WTC11 (cell line): ENCODE data around the gene ACOD1. TPM values are rescaled to one million over a fixed set of nuclear protein-coding genes. Genes with fewer than 3 reads are reported as not detected.

Source experiments
- ATAC-seq: fragments of 200-7000 bp; cut with Tn5 transposase; 2 replicates; pipeline ENCODE4 v1.10.0; 2021; ENCODE audit warnings: mild to moderate bottlenecking, moderate library complexity
- CTCF ChIA-PET: fragments of 300-600 bp; sonication (Branson Sonifier 250); formaldehyde crosslinking; loops from one replicate; lab custom pipeline; 2021; ENCODE audit warnings: antibody characterized with exemption; lab: Charles Lee
- POLR2A ChIA-PET: fragments of 350-600 bp; sonication (Branson Sonifier 250); formaldehyde crosslinking; loops from one replicate; lab custom pipeline; 2021; ENCODE audit warnings: antibody characterized with exemption; lab: Charles Lee
- DNase-seq: peaks from one replicate; pipeline ENCODE4 v3.0.0; 2021; ENCODE audit warnings: low spot score
- H3K27ac Mint-ChIP-seq: 2 replicates; pipeline ENCODE4 v1.8.0; 2021; ENCODE audit warnings: mixed read lengths
- H3K27me3 Mint-ChIP-seq: 2 replicates; pipeline ENCODE4 v1.8.0; 2021; ENCODE audit warnings: low read depth, mild to moderate bottlenecking, moderate library complexity, mixed read lengths
- H3K36me3 Mint-ChIP-seq: 2 replicates; pipeline ENCODE4 v1.8.0; 2021; ENCODE audit warnings: mixed read lengths
- H3K4me1 Mint-ChIP-seq: 2 replicates; pipeline ENCODE4 v1.8.0; 2022; ENCODE audit warnings: mixed read lengths
- H3K4me3 Mint-ChIP-seq: 2 replicates; pipeline ENCODE4 v1.8.0; 2021; ENCODE audit warnings: mild to moderate bottlenecking, moderate library complexity, mixed read lengths
- H3K9me3 Mint-ChIP-seq: 2 replicates; pipeline ENCODE4 v1.8.0; 2021; ENCODE audit warnings: mixed read lengths
- AR ChIP-seq: fragments of 250-450 bp; sonication (Bioruptor Pico); IDR thresholded peaks from 2 replicates; pipeline ENCODE4 v1.9.0; 2021; ENCODE audit warnings: mild to moderate bottlenecking
- CBFB ChIP-seq: sonication (generic); formaldehyde crosslinking; IDR thresholded peaks from 2 replicates; pipeline ENCODE4 v1.8.1; 2022; ENCODE audit warnings: mild to moderate bottlenecking, low read depth, missing genetic modification reagents
- E2F1 ChIP-seq: sonication (generic); formaldehyde crosslinking; IDR thresholded peaks from 2 replicates; pipeline ENCODE4 v1.8.0; 2022; ENCODE audit warnings: mild to moderate bottlenecking, missing genetic modification reagents
- ERG ChIP-seq: fragments of 250-450 bp; sonication (Bioruptor Pico); IDR thresholded peaks from 2 replicates; pipeline ENCODE4 v1.8.0; 2021; ENCODE audit warnings: mild to moderate bottlenecking
- ESRRA ChIP-seq: sonication (generic); formaldehyde crosslinking; IDR thresholded peaks from 2 replicates; pipeline ENCODE4 v1.8.1; 2022; ENCODE audit warnings: mild to moderate bottlenecking, missing genetic modification reagents, borderline replicate concordance
- FOXK1 ChIP-seq: sonication (generic); formaldehyde crosslinking; IDR thresholded peaks from 2 replicates; pipeline ENCODE4 v1.8.0; 2022; ENCODE audit warnings: mild to moderate bottlenecking, moderate library complexity, missing genetic modification reagents
- HMGA2 ChIP-seq: fragments of 250-450 bp; sonication (Bioruptor Pico); IDR thresholded peaks from 2 replicates; pipeline ENCODE4 v1.4.0; 2021; ENCODE audit warnings: mild to moderate bottlenecking, moderate library complexity
- NFATC4 ChIP-seq: fragments of 250-450 bp; sonication (Bioruptor Pico); IDR thresholded peaks from 2 replicates; pipeline ENCODE4 v1.9.0; 2021; ENCODE audit warnings: mild to moderate bottlenecking
- NFE2L1 ChIP-seq: sonication (generic); formaldehyde crosslinking; IDR thresholded peaks from 2 replicates; pipeline ENCODE4 v1.8.1; 2023; ENCODE audit warnings: missing genetic modification reagents
- SOX15 ChIP-seq: fragments of 250-450 bp; sonication (Bioruptor Pico); IDR thresholded peaks from 2 replicates; pipeline ENCODE4 v1.9.0; 2021; ENCODE audit warnings: mild to moderate bottlenecking
- TCF7 ChIP-seq: sonication (generic); formaldehyde crosslinking; IDR thresholded peaks from 2 replicates; pipeline ENCODE4 v1.8.0; 2022; ENCODE audit warnings: mild to moderate bottlenecking, low read depth, missing genetic modification reagents, moderate library complexity
- TEAD1 ChIP-seq: sonication (generic); formaldehyde crosslinking; IDR thresholded peaks from 2 replicates; pipeline ENCODE4 v1.8.0; 2022; ENCODE audit warnings: mild to moderate bottlenecking, missing genetic modification reagents
- ZBTB21 ChIP-seq: sonication (generic); formaldehyde crosslinking; IDR thresholded peaks from 2 replicates; pipeline ENCODE4 v1.8.1; 2023; ENCODE audit warnings: mild to moderate bottlenecking, missing genetic modification reagents, borderline replicate concordance
- ZNF138 ChIP-seq: sonication (generic); formaldehyde crosslinking; conservative IDR thresholded peaks from 2 replicates; pipeline ENCODE4 v1.8.1; 2022; ENCODE audit warnings: mild to moderate bottlenecking, moderate library complexity, missing genetic modification reagents
- ZNF232 ChIP-seq: sonication (generic); formaldehyde crosslinking; IDR thresholded peaks from 2 replicates; pipeline ENCODE4 v1.8.0; 2022; ENCODE audit warnings: mild to moderate bottlenecking, missing genetic modification reagents
- ZNF263 ChIP-seq: sonication (generic); formaldehyde crosslinking; IDR thresholded peaks from 2 replicates; pipeline ENCODE4 v1.8.1; 2022; ENCODE audit warnings: low read depth, mild to moderate bottlenecking, moderate library complexity, missing genetic modification reagents
- ZNF396 ChIP-seq: fragments of 250-450 bp; sonication (Bioruptor Pico); IDR thresholded peaks from 2 replicates; pipeline ENCODE4 v1.8.0; 2021; ENCODE audit warnings: mild to moderate bottlenecking, moderate library complexity, borderline replicate concordance
- total RNA-seq: library from RNA; stranded (reverse); gene quantifications from 3 replicates; pipeline ENCODE4 v1.2.3, GENCODE V29; 2021
- TF ChIP-seq, protein P1 (sequence below): sonication (generic); formaldehyde crosslinking; IDR thresholded peaks from 2 replicates; pipeline ENCODE4 v1.8.1; 2022; ENCODE audit warnings: low read depth, missing genetic modification reagents, borderline replicate concordance
- TF ChIP-seq, protein P2 (sequence below): sonication (generic); formaldehyde crosslinking; IDR thresholded peaks from 2 replicates; pipeline ENCODE4 v1.8.1; 2022; ENCODE audit warnings: missing genetic modification reagents, borderline replicate concordance

ACOD1 gene
- total RNA-seq, 1 experiment from 2014 or later, result not detected

GRCh38 chr13:76929851-76930374, 18.4 kb upstream of the ACOD1 start (continued):
- TF ChIP-seq NFATC4 (CRISPR knock-in tag) (no peak), ZNF263 (no peak), ZNF138 (CRISPR knock-in tag) (no peak)
- TF ChIP-seq, protein P1, sequence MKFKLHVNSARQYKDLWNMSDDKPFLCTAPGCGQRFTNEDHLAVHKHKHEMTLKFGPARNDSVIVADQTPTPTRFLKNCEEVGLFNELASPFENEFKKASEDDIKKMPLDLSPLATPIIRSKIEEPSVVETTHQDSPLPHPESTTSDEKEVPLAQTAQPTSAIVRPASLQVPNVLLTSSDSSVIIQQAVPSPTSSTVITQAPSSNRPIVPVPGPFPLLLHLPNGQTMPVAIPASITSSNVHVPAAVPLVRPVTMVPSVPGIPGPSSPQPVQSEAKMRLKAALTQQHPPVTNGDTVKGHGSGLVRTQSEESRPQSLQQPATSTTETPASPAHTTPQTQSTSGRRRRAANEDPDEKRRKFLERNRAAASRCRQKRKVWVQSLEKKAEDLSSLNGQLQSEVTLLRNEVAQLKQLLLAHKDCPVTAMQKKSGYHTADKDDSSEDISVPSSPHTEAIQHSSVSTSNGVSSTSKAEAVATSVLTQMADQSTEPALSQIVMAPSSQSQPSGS (CRISPR knock-in tag), result no peak

- no peaks in the 10 kb centered on the region for H3K27me3 Mint-ChIP-seq
- no peaks in the 10 kb centered on the region for H3K36me3 Mint-ChIP-seq
- DNase-seq, result no peak
- no peak overlapping the region for H3K27ac Mint-ChIP-seq
- ATAC-seq, result no peak
- CTCF ChIA-PET, result no interaction called here
- H3K4me1 Mint-ChIP-seq, result no peaks in the 10 kb centered on the region
- H3K4me3 Mint-ChIP-seq, result no peak overlapping the region
- H3K9me3 Mint-ChIP-seq, result peaks cover 10% of the 10 kb centered on the region
- POLR2A ChIA-PET, result no interaction called here
- TF ChIP-seq HMGA2 (no peak), FOXK1 (CRISPR knock-in tag) (no peak)
Observed at GRCh38 chr13:76932076-76932475, 16.2 kb upstream of the ACOD1 start.

DNA sequence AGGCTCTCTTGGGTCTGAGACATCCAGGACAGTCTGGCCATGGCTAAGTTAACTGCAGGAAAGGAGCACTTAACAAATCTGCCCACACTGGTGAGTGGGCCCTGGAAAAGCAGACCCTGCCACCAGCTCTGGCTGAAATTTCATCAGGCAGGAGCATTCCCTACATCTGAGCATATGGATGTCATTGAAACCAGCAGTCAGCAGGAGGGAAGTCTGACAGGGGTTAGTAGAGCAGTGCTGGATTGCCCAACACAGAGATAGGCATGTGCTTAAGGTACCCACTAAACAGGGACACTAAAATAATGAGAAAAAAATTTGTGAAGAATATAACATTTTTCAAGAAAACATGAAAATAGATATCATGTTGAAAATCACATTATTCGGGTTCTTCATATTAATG, 13.6 kb upstream of the ACOD1 start:
- H3K27ac Mint-ChIP-seq, result no peak overlapping the region
- ChIA-PET POLR2A (no interaction called here), CTCF (no interaction called here)
- H3K4me3 Mint-ChIP-seq, result no peak overlapping the region
- ATAC-seq, result no peak
- no peaks in the 10 kb centered on the region for H3K27me3 Mint-ChIP-seq
- DNase-seq, result no peak
- H3K9me3 Mint-ChIP-seq, result peaks cover 18% of the 10 kb centered on the region
- no peaks in the 10 kb centered on the region for H3K36me3 Mint-ChIP-seq
- H3K4me1 Mint-ChIP-seq, result no peaks in the 10 kb centered on the region
- TF ChIP-seq E2F1 (CRISPR knock-in tag), result no peak
- TF ChIP-seq TEAD1 (CRISPR knock-in tag), result no peak
- no peak for TF ChIP-seq TCF7
- no peak for TF ChIP-seq NFE2L1 (CRISPR knock-in tag)
- no peak for TF ChIP-seq CBFB (CRISPR knock-in tag)
- TF ChIP-seq, protein P2, sequence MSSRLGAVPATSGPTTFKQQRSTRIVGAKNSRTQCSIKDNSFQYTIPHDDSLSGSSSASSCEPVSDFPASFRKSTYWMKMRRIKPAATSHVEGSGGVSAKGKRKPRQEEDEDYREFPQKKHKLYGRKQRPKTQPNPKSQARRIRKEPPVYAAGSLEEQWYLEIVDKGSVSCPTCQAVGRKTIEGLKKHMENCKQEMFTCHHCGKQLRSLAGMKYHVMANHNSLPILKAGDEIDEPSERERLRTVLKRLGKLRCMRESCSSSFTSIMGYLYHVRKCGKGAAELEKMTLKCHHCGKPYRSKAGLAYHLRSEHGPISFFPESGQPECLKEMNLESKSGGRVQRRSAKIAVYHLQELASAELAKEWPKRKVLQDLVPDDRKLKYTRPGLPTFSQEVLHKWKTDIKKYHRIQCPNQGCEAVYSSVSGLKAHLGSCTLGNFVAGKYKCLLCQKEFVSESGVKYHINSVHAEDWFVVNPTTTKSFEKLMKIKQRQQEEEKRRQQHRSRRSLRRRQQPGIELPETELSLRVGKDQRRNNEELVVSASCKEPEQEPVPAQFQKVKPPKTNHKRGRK, result no peak
- TF ChIP-seq SOX15 (CRISPR knock-in tag), result no peak
- no peak for TF ChIP-seq ESRRA (CRISPR knock-in tag)
- TF ChIP-seq AR, result no peak
- no peak for TF ChIP-seq ZNF263

- no peak overlapping the region for H3K4me3 Mint-ChIP-seq
- no peak for TF ChIP-seq ZNF232 (CRISPR knock-in tag)
- no peak for TF ChIP-seq ZBTB21 (CRISPR knock-in tag)
- TF ChIP-seq ERG (CRISPR knock-in tag), result no peak
- no peak for TF ChIP-seq ZNF396
- H3K27ac Mint-ChIP-seq, result no peak overlapping the region
- no peaks in the 10 kb centered on the region for H3K27me3 Mint-ChIP-seq
- no peaks in the 10 kb centered on the region for H3K36me3 Mint-ChIP-seq
- no peaks in the 10 kb centered on the region for H3K4me1 Mint-ChIP-seq
- ChIA-PET CTCF (no interaction called here), POLR2A (no interaction called here)
- no peak for ATAC-seq
- peaks cover 18% of the 10 kb centered on the region for H3K9me3 Mint-ChIP-seq
- DNase-seq, result no peak
Observed at GRCh38 chr13:76936763-76937162, 11.5 kb upstream of the ACOD1 start.
